ENCODE results near the gene TPRG1.

TPRG1 gene
- 18.1 to 86.4 (median 56.3) reads per million in 4 experiments for total RNA-seq

- DNase-seq: no peak
Observed at GRCh38 chr3:189171707-189172106, at the start of gene TPRG1. Gene TPRG1 (plus strand): TSS chr3:189171971. CDS start chr3:189207385, 35,414 bp downstream.

GRCh38 chr3:189122110-189122509 lies 49.7 kb upstream of the TPRG1 start:
- DNase-seq: no peak

- no peak for DNase-seq
Observed at GRCh38 chr3:189122526-189123205, 49.1 kb upstream of the TPRG1 start.

GRCh38 chr3:189123595-189124387 lies 48.0 kb upstream of the TPRG1 start:
- no peak for DNase-seq

- peak; percentile 35 for DNase-seq
Observed at GRCh38 chr3:189132231-189132671, 39.5 kb upstream of the TPRG1 start.

GRCh38 chr3:189132839-189133238 lies 38.9 kb upstream of the TPRG1 start:
- DNase-seq: no peak

GRCh38 chr3:189133768-189134167 lies 38.0 kb upstream of the TPRG1 start:
- no peak for DNase-seq

GRCh38 chr3:189137416-189137815 lies 34.4 kb upstream of the TPRG1 start:
- no peak for DNase-seq

- no peak for DNase-seq
Observed at GRCh38 chr3:189138901-189139610, 32.7 kb upstream of the TPRG1 start.

GRCh38 chr3:189139611-189139940 lies 32.2 kb upstream of the TPRG1 start:
- DNase-seq: no peak

GRCh38 chr3:189142527-189142926 lies 29.2 kb upstream of the TPRG1 start:
- no peak for DNase-seq

GRCh38 chr3:189143321-189143720 lies 28.4 kb upstream of the TPRG1 start:
- no peak for DNase-seq

GRCh38 chr3:189143771-189144170 lies 28.0 kb upstream of the TPRG1 start:
- no peak for DNase-seq

- DNase-seq: no peak
Observed at GRCh38 chr3:189144645-189145044, 27.1 kb upstream of the TPRG1 start.

- DNase-seq: no peak
Observed at GRCh38 chr3:189146848-189147247, 24.9 kb upstream of the TPRG1 start.

GRCh38 chr3:189148081-189148507 lies 23.7 kb upstream of the TPRG1 start:
- DNase-seq: peak; percentile 51

- no peak for DNase-seq
Observed at GRCh38 chr3:189149203-189149602, 22.6 kb upstream of the TPRG1 start.

GRCh38 chr3:189157232-189158007 lies 14.4 kb upstream of the TPRG1 start:
- no peak for DNase-seq

GRCh38 chr3:189158034-189158433 lies 13.7 kb upstream of the TPRG1 start:
- no peak for DNase-seq

GRCh38 chr3:189160519-189161309 lies 11.1 kb upstream of the TPRG1 start:
- no peak for DNase-seq

GRCh38 chr3:189165092-189165612 lies 6.6 kb upstream of the TPRG1 start:
- no peak for DNase-seq

GRCh38 chr3:189166321-189166720 lies 5.5 kb upstream of the TPRG1 start:
- no peak for DNase-seq

All from effector CD8-positive, alpha-beta T cell (primary cell).